ENCODE results near the gene RGS8. TPM values are rescaled to one million over a fixed set of nuclear protein-coding genes. Genes with fewer than 3 reads are reported as not detected.
"Not testable (repeated sequence)": the region's sequence is repeated elsewhere in the genome, so short reads cannot be mapped to it uniquely, and the experiment has no call there.

Gene RGS8
- total RNA-seq, 2 donors from 2014 or later: not detected

- DNase-seq (ENCODE audit: low spot score) (no peak), ATAC-seq (no peak)
- Mint-ChIP-seq H3K27me3 (peaks cover 16 to 22% of the 10 kb centered on the region in 2 donors), H3K4me3 (no peak overlapping the region), H3K4me1 (ENCODE audit: low read depth in 2 of 2) (peaks cover 16 to 31% of the 10 kb centered on the region in 2 donors), H3K36me3 (no peaks in the 10 kb centered on the region), H3K27ac (no peak overlapping the region), H3K9me3 (no peaks in the 10 kb centered on the region)
Measured at GRCh38 chr1:182714546-182714945, 30.2 kb upstream of the RGS8 start.

- Mint-ChIP-seq H3K4me1 (ENCODE audit: low read depth in 2 of 2) (peaks cover 16 to 31% of the 10 kb centered on the region in 2 donors), H3K36me3 (no peaks in the 10 kb centered on the region), H3K27me3 (peaks cover 12 to 22% of the 10 kb centered on the region in 2 donors), H3K4me3 (no peak overlapping the region), H3K9me3 (no peaks in the 10 kb centered on the region), H3K27ac (no peak overlapping the region)
- DNase-seq (ENCODE audit: low spot score): no peak
- no peak for ATAC-seq
Measured at GRCh38 chr1:182713939-182714338, 29.6 kb upstream of the RGS8 start.

- Mint-ChIP-seq H3K27me3 (peaks cover 7 to 21% of the 10 kb centered on the region in 2 donors), H3K9me3 (no peaks in the 10 kb centered on the region), H3K4me3 (no peak overlapping the region), H3K27ac (no peak overlapping the region), H3K4me1 (ENCODE audit: low read depth in 2 of 2) (peaks cover 16 to 31% of the 10 kb centered on the region in 2 donors), H3K36me3 (no peaks in the 10 kb centered on the region)
- ATAC-seq: no peak
- DNase-seq (ENCODE audit: low spot score): no peak
Measured at GRCh38 chr1:182713492-182713891, 29.1 kb upstream of the RGS8 start.

- ATAC-seq (no peak), DNase-seq (ENCODE audit: low spot score) (no peak)
- Mint-ChIP-seq H3K9me3 (no peaks in the 10 kb centered on the region), H3K4me3 (no peak overlapping the region), H3K36me3 (no peaks in the 10 kb centered on the region), H3K27ac (no peak overlapping the region), H3K4me1 (ENCODE audit: low read depth in 2 of 2) (peaks cover 3 to 12% of the 10 kb centered on the region in 2 donors), H3K27me3 (peaks cover 0 to 12% of the 10 kb centered on the region in 2 donors)
Measured at GRCh38 chr1:182709855-182710254, 25.5 kb upstream of the RGS8 start.

GRCh38 chr1:182709225-182709764, 24.9 kb upstream of the RGS8 start:
- H3K9me3 Mint-ChIP-seq: no peaks in the 10 kb centered on the region
- H3K27ac Mint-ChIP-seq: peak overlapping the region in 1 of 2 donors; percentile 56
- H3K4me1 Mint-ChIP-seq (ENCODE audit: low read depth in 2 of 2): peaks cover 3 to 9% of the 10 kb centered on the region in 2 donors
- no peak overlapping the region for H3K4me3 Mint-ChIP-seq
- H3K27me3 Mint-ChIP-seq: peaks cover 0 to 13% of the 10 kb centered on the region in 2 donors
- ATAC-seq (no peak), DNase-seq (ENCODE audit: low spot score) (no peak)
- no peaks in the 10 kb centered on the region for H3K36me3 Mint-ChIP-seq

- no peak overlapping the region for H3K27ac Mint-ChIP-seq
- no peaks in the 10 kb centered on the region for H3K9me3 Mint-ChIP-seq
- H3K4me1 Mint-ChIP-seq (ENCODE audit: low read depth in 2 of 2): no peaks in the 10 kb centered on the region
- ATAC-seq (no peak), DNase-seq (ENCODE audit: low spot score) (no peak)
- peaks cover 7 to 13% of the 10 kb centered on the region in 2 donors for H3K27me3 Mint-ChIP-seq
- H3K36me3 Mint-ChIP-seq: no peaks in the 10 kb centered on the region
- no peak overlapping the region for H3K4me3 Mint-ChIP-seq
Measured at GRCh38 chr1:182707122-182707521, 22.7 kb upstream of the RGS8 start.

GRCh38 chr1:182704677-182705076, 20.3 kb upstream of the RGS8 start:
- Mint-ChIP-seq H3K27ac (no peak overlapping the region), H3K9me3 (no peaks in the 10 kb centered on the region), H3K4me1 (ENCODE audit: low read depth in 2 of 2) (no peaks in the 10 kb centered on the region), H3K4me3 (no peak overlapping the region), H3K36me3 (no peaks in the 10 kb centered on the region), H3K27me3 (peaks cover 13 to 20% of the 10 kb centered on the region in 2 donors)
- no peak for DNase-seq (ENCODE audit: low spot score)
- ATAC-seq: no peak

- no peak overlapping the region for H3K4me3 Mint-ChIP-seq
- DNase-seq (ENCODE audit: low spot score): no peak
- H3K36me3 Mint-ChIP-seq: no peaks in the 10 kb centered on the region
- H3K27me3 Mint-ChIP-seq: peaks cover 17 to 22% of the 10 kb centered on the region in 2 donors
- no peak overlapping the region for H3K27ac Mint-ChIP-seq
- no peaks in the 10 kb centered on the region for H3K9me3 Mint-ChIP-seq
- ATAC-seq: no peak
- no peaks in the 10 kb centered on the region for H3K4me1 Mint-ChIP-seq (ENCODE audit: low read depth in 2 of 2)
Measured at GRCh38 chr1:182703539-182703938, 19.2 kb upstream of the RGS8 start.

GRCh38 chr1:182702826-182703524, 18.6 kb upstream of the RGS8 start:
- Mint-ChIP-seq H3K4me1 (ENCODE audit: low read depth in 2 of 2) (no peaks in the 10 kb centered on the region), H3K27ac (no peak overlapping the region), H3K4me3 (no peak overlapping the region), H3K36me3 (no peaks in the 10 kb centered on the region), H3K9me3 (no peaks in the 10 kb centered on the region), H3K27me3 (peaks cover 22 to 23% of the 10 kb centered on the region in 2 donors)
- no peak for DNase-seq (ENCODE audit: low spot score)
- ATAC-seq: no peak

- Mint-ChIP-seq H3K36me3 (no peaks in the 10 kb centered on the region), H3K4me1 (ENCODE audit: low read depth in 2 of 2) (no peaks in the 10 kb centered on the region), H3K27me3 (peaks cover 29 to 34% of the 10 kb centered on the region in 2 donors)
Measured at GRCh38 chr1:182700351-182700709, 15.9 kb upstream of the RGS8 start.

GRCh38 chr1:182699393-182700350, 15.3 kb upstream of the RGS8 start:
- Mint-ChIP-seq H3K4me3 (no peak overlapping the region), H3K4me1 (ENCODE audit: low read depth in 2 of 2) (no peaks in the 10 kb centered on the region), H3K27me3 (peaks cover 29 to 34% of the 10 kb centered on the region in 2 donors), H3K27ac (no peak overlapping the region), H3K36me3 (no peaks in the 10 kb centered on the region), H3K9me3 (no peaks in the 10 kb centered on the region)
- ATAC-seq: peak in 1 of 2 donors; percentile 15
- no peak for DNase-seq (ENCODE audit: low spot score)

More at GRCh38 chr1:182700351-182700709, 15.9 kb upstream of the RGS8 start:
- no peak for ATAC-seq
- no peaks in the 10 kb centered on the region for H3K9me3 Mint-ChIP-seq
- no peak overlapping the region for H3K4me3 Mint-ChIP-seq
- no peak for DNase-seq (ENCODE audit: low spot score)
- no peak overlapping the region for H3K27ac Mint-ChIP-seq

- H3K27ac Mint-ChIP-seq: no peak overlapping the region
- no peaks in the 10 kb centered on the region for H3K9me3 Mint-ChIP-seq
- peaks cover 29 to 33% of the 10 kb centered on the region in 2 donors for H3K27me3 Mint-ChIP-seq
- ATAC-seq (no peak), DNase-seq (ENCODE audit: low spot score) (no peak)
- H3K36me3 Mint-ChIP-seq: no peaks in the 10 kb centered on the region
- no peak overlapping the region for H3K4me3 Mint-ChIP-seq
- no peaks in the 10 kb centered on the region for H3K4me1 Mint-ChIP-seq (ENCODE audit: low read depth in 2 of 2)
Measured at GRCh38 chr1:182698971-182699370, 14.6 kb upstream of the RGS8 start.

- not testable (repeated sequence) for H3K36me3 Mint-ChIP-seq; H3K27ac Mint-ChIP-seq; H3K4me1 Mint-ChIP-seq (ENCODE audit: low read depth in 2 of 2); DNase-seq (ENCODE audit: low spot score); H3K4me3 Mint-ChIP-seq; H3K9me3 Mint-ChIP-seq; ATAC-seq
- H3K27me3 Mint-ChIP-seq: peaks cover 27 to 33% of the 10 kb centered on the region in 2 donors
Measured at GRCh38 chr1:182693139-182693538, 8.8 kb upstream of the RGS8 start.

Data from natural killer cell treated with Interleukin-12 subunit alpha and Interleukin-12 subunit beta and Interleukin-15 and Interleukin-18, amount 100 ng/mL, for 72 hours (primary cell).